ENCODE measurements around the gene HECTD4.
A peak's percentile ranks its signal among the peaks of the same experiment; 100 is the strongest.

Gene HECTD4

GRCh38 chr12:112199136-112199535 lies 183.1 kb downstream of the HECTD4 start:
- no peak for DNase-seq (ENCODE audit: extremely low spot score)
- TF ChIP-seq FOXM1 (IDR thresholded peaks at IDR 0.05; ENCODE audit: borderline replicate concordance): no peak
- TF ChIP-seq PKNOX1 (IDR thresholded peaks at IDR 0.05): no peak
- TF ChIP-seq TARDBP (IDR thresholded peaks at IDR 0.05): no peak
- TF ChIP-seq LEF1 (IDR thresholded peaks at IDR 0.05; ENCODE audit: borderline replicate concordance): no peak
- TF ChIP-seq HDGF (IDR thresholded peaks at IDR 0.05; ENCODE audit: borderline replicate concordance): no peak
- no peak for TF ChIP-seq FOXA1 (IDR thresholded peaks at IDR 0.05)
- TF ChIP-seq SUZ12 (IDR thresholded peaks at IDR 0.05): no peak
- no peak for TF ChIP-seq ARNT (IDR thresholded peaks at IDR 0.05)
- ChIA-PET POLR2A (interaction anchor here (1.5 kb wide), 1 partner anchor 188 kb away, joined by 12 read pairs; no protein-coding TSS in a partner anchor), CTCF (interaction anchor here (1.5 kb wide), 1 partner anchor 212 kb away, joined by 9 read pairs; no protein-coding TSS in a partner anchor)

GRCh38 chr12:112198120-112198733 lies 184.0 kb downstream of the HECTD4 start:
- DNase-seq (ENCODE audit: extremely low spot score): peak; percentile 78
- CTCF ChIA-PET: interaction anchor here (0.6 to 1.8 kb wide), 9 partner anchors 10 to 322 kb away, joined by 3 to 28 read pairs (median 5); no protein-coding TSS in a partner anchor
- POLR2A ChIA-PET: interaction anchor here (0.6 to 1.5 kb wide), 2 partner anchors 187 to 189 kb away, joined by 3 to 12 read pairs; no protein-coding TSS in a partner anchor

GRCh38 chr12:112196196-112196875 lies 185.9 kb downstream of the HECTD4 start:
- POLR2A ChIA-PET: interaction anchor here (1.3 kb wide), 1 partner anchor 80 kb away, joined by 5 read pairs; no protein-coding TSS in a partner anchor

More at GRCh38 chr12:112198120-112198733, 184.0 kb downstream of the HECTD4 start:
- TF ChIP-seq L3MBTL2 (conservative IDR thresholded peaks at IDR 0.05): no peak
- no peak for TF ChIP-seq ARNT (IDR thresholded peaks at IDR 0.05)
- TF ChIP-seq FOXA1 (IDR thresholded peaks at IDR 0.05): no peak
- no peak for TF ChIP-seq BHLHE40 (IDR thresholded peaks at IDR 0.05; ENCODE audit: borderline replicate concordance)
- TF ChIP-seq PKNOX1 (IDR thresholded peaks at IDR 0.05): no peak

GRCh38 chr12:112194601-112195247 lies 187.5 kb downstream of the HECTD4 start:
- DNase-seq (ENCODE audit: extremely low spot score): no peak
- TF ChIP-seq FOXM1 (IDR thresholded peaks at IDR 0.05; ENCODE audit: borderline replicate concordance) (no peak), ELF4 (IDR thresholded peaks at IDR 0.05) (no peak), HDGF (IDR thresholded peaks at IDR 0.05; ENCODE audit: borderline replicate concordance) (no peak)
- POLR2A ChIA-PET: no interaction called here
- CTCF ChIA-PET: no interaction called here

More at GRCh38 chr12:112196196-112196875, 185.9 kb downstream of the HECTD4 start:
- DNase-seq (ENCODE audit: extremely low spot score): no peak
- TF ChIP-seq ELF4 (IDR thresholded peaks at IDR 0.05) (no peak), BHLHE40 (IDR thresholded peaks at IDR 0.05; ENCODE audit: borderline replicate concordance) (no peak), SP1 (IDR thresholded peaks at IDR 0.05) (no peak), PKNOX1 (IDR thresholded peaks at IDR 0.05) (no peak), NFRKB (IDR thresholded peaks at IDR 0.05) (no peak), HDGF (IDR thresholded peaks at IDR 0.05; ENCODE audit: borderline replicate concordance) (no peak), SUZ12 (IDR thresholded peaks at IDR 0.05) (no peak), TARDBP (IDR thresholded peaks at IDR 0.05) (no peak), CTBP1 (IDR thresholded peaks at IDR 0.05; ENCODE audit: borderline replicate concordance) (no peak), L3MBTL2 (conservative IDR thresholded peaks at IDR 0.05) (no peak), LEF1 (IDR thresholded peaks at IDR 0.05; ENCODE audit: borderline replicate concordance) (no peak), ZNF384 (IDR thresholded peaks at IDR 0.05) (no peak), FOXM1 (IDR thresholded peaks at IDR 0.05; ENCODE audit: borderline replicate concordance) (no peak), ARNT (IDR thresholded peaks at IDR 0.05) (no peak), FOXA1 (IDR thresholded peaks at IDR 0.05) (no peak), FOXK2 (IDR thresholded peaks at IDR 0.05) (no peak)
- CTCF ChIA-PET: interaction anchor here (0.6 kb wide), 1 partner anchor 198 kb away, joined by 3 read pairs; no protein-coding TSS in a partner anchor

GRCh38 chr12:112192475-112192874 lies 189.8 kb downstream of the HECTD4 start:
- no peak for TF ChIP-seq BHLHE40 (IDR thresholded peaks at IDR 0.05; ENCODE audit: borderline replicate concordance)
- TF ChIP-seq SUZ12 (IDR thresholded peaks at IDR 0.05): no peak
- TF ChIP-seq PKNOX1 (IDR thresholded peaks at IDR 0.05): no peak
- no peak for TF ChIP-seq FOXK2 (IDR thresholded peaks at IDR 0.05)
- TF ChIP-seq ZNF384 (IDR thresholded peaks at IDR 0.05): no peak
- no peak for TF ChIP-seq LEF1 (IDR thresholded peaks at IDR 0.05; ENCODE audit: borderline replicate concordance)
- no peak for TF ChIP-seq TARDBP (IDR thresholded peaks at IDR 0.05)
- no peak for TF ChIP-seq HDGF (IDR thresholded peaks at IDR 0.05; ENCODE audit: borderline replicate concordance)
- TF ChIP-seq L3MBTL2 (conservative IDR thresholded peaks at IDR 0.05): no peak
- no peak for TF ChIP-seq NFRKB (IDR thresholded peaks at IDR 0.05)
- TF ChIP-seq FOXA1 (IDR thresholded peaks at IDR 0.05): no peak
- TF ChIP-seq SP1 (IDR thresholded peaks at IDR 0.05): no peak
- TF ChIP-seq FOXM1 (IDR thresholded peaks at IDR 0.05; ENCODE audit: borderline replicate concordance): no peak
- no peak for TF ChIP-seq ARNT (IDR thresholded peaks at IDR 0.05)
- no peak for TF ChIP-seq CTBP1 (IDR thresholded peaks at IDR 0.05; ENCODE audit: borderline replicate concordance)
- ChIA-PET CTCF (no interaction called here), POLR2A (interaction anchor here (2.1 kb wide), 1 partner anchor 11 kb away, joined by 5 read pairs; no protein-coding TSS in a partner anchor)
- no peak for DNase-seq (ENCODE audit: extremely low spot score)

All from HEK293T (cell line).